Keratinocyte (primary cell): Measurements from ENCODE around the gene AAGAB.

Source experiments
- EZH2 ChIP-seq: IDR thresholded peaks from one replicate; pipeline ENCODE4 v1.6.1; 2012; ENCODE audit warnings: inconsistent platforms, mild to moderate bottlenecking, low read length, moderate library complexity
- TF ChIP-seq, protein P1 (sequence below), 3 experiments: IDR thresholded peaks in 1 of 3; conservative IDR thresholded peaks in 1 of 3; optimal IDR thresholded peaks in 1 of 3; 2 replicates in 2 of 3; 3 replicates in 1 of 3; pipeline versions ENCODE3 to v1.5.1; 2011; ENCODE audit warnings: low read length in 3 of 3, mild to moderate bottlenecking in 3 of 3, moderate library complexity in 2 of 3, control low read depth in 1 of 3, inconsistent platforms in 1 of 3; ENCODE audit not compliant: insufficient read depth in 2 of 3; ENCODE audit errors: extremely low read depth in 1 of 3

- TF ChIP-seq, protein P1, sequence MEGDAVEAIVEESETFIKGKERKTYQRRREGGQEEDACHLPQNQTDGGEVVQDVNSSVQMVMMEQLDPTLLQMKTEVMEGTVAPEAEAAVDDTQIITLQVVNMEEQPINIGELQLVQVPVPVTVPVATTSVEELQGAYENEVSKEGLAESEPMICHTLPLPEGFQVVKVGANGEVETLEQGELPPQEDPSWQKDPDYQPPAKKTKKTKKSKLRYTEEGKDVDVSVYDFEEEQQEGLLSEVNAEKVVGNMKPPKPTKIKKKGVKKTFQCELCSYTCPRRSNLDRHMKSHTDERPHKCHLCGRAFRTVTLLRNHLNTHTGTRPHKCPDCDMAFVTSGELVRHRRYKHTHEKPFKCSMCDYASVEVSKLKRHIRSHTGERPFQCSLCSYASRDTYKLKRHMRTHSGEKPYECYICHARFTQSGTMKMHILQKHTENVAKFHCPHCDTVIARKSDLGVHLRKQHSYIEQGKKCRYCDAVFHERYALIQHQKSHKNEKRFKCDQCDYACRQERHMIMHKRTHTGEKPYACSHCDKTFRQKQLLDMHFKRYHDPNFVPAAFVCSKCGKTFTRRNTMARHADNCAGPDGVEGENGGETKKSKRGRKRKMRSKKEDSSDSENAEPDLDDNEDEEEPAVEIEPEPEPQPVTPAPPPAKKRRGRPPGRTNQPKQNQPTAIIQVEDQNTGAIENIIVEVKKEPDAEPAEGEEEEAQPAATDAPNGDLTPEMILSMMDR (optimal IDR thresholded peaks at IDR 0.05 in 1 of 3, IDR thresholded peaks at IDR 0.05 in 1 of 3, conservative IDR thresholded peaks at IDR 0.05 in 1 of 3; ENCODE audit: extremely low read depth in 1 of 3, insufficient read depth in 2 of 3, low read length in 3 of 3): no peak
- no peak for TF ChIP-seq EZH2
Measured at GRCh38 chr15:67178569-67179210, 75.8 kb downstream of the AAGAB start.
